ENCODE data around the gene TRAF7.
"Not testable (repeated sequence)": the region's sequence is repeated elsewhere in the genome, so short reads cannot be mapped to it uniquely, and the experiment has no call there.

TRAF7 gene

DNA sequence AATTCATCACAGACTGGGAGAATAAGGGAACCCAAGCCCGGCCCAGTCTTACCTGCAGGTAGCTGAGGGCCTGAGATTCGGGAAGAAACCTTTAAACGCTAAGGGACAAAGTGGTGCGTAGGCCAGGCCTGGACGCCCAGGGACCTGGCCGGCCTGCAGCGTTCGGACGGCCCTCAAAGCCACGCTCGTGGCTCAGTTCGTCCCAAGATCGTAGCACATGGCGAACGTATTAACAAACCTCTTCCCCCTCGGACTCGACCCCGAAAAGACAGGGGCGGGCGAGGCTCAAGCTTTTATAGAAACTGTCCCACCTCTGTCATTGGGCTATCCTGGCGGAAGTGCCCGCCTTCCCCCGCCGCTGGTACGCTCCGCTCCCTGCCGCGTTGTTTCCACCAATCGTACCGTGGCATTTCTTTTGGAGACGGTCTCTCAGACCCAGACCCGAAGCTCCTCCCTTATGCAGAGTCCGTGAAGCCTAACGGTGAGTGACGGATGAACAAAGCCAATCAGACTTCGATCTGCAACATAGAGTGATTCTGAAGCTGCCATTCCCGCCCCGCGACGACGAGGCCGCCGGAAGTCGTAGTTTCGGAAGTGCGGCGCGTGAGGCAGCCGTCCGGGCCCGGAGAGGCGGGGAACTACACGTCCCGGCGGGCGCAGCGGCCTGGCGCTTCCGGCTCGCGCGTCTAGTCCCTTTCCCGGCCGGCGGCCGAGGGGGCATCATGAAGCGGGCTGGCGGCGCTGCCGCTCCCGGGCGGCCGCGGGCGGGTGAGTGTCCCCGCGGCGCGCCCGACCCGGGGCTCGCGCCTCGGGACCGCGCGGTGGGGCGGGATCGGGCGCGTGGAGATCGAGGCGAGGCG, at the start of gene TRAF7:
TRAF7 (plus strand) TSS at position 692 of the 860 bp plus-strand sequence. CDS start 8,139 bp downstream, outside the sequence.
- DNase-seq = peak; percentile 100

DNA sequence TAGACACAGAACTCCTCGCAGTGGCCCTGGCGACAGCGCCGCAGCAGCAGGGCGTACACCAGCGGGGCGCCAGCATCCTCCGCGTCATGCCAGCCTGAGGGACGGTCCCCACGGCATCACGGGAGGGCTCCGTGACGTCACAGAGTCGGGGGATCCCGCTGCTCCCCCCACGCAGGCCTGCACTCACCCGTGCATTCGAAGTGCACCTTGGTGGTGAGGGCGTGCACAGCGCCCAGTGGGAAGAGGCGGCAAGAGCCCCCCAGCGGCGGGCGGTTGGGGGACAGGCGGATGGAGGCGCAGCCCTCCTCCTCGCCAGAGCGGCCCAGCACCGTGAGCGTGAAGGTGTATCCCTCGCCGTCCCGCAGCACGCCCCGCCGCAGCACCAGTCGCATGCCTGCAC, 49.4 kb upstream of the TRAF7 start:
- DNase-seq = not testable (repeated sequence)

GRCh38 chr16:2107121-2107790, 48.3 kb upstream of the TRAF7 start:
- DNase-seq = peak; percentile 46

DNA sequence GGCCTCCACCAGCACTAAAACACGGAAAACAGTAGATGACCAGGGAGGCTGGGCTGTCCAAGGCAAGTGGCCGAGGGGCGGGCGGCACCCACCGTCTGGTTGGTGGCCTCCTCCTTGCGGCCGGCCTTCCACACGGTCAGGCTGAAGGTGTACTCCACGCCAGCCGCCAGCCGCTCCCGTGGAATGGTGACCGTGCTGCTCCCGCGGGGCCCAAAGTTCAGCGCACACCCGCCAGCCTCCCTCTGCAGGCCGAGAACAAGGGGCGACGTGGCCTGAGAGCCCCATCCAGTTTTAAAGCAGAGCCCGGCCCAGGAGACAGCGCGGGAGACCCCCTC, 47.8 kb upstream of the TRAF7 start:
- DNase-seq = not testable (repeated sequence)

DNA sequence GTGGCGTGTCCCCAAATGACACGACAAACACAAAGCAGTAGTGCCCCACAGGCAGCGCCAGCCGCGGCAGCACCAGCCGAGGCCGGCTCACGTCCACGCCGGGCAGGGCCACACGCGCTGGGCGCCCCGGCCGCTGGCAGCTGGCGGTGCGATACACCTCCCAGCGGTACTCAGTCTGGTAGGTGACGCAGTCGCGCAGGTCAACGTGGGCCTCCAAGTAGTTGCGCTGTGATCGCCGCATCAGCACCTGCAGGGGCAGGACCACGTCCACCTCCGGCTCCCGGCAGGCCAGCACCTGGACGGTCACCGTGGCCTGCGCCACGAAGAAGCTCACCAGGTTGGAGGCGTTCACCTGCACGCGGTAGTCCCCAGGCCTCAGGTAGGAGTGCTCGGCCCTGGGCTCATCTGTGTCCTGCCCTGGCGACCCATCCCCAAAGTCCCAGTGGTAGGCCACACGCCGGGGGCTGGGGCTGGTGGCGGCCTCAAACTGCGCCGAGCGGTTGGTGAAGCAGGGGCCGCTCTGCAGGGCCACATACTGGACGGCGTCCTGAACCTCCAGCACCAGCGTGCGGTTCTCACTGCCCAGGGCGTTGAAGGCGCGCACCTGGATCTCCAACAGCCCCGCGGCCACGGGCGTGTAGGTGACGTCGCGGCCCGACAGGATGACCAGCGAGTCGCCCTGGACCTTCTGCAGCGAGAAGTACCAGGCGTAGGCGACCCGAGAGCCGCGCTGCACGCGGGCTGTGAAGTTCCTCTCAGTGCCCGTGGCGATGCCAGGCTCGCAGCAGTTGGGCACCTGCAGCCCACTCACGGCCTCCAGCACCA, 46.9 kb upstream of the TRAF7 start:
- not testable (repeated sequence) for DNase-seq

- DNase-seq = not testable (repeated sequence)
These were observed 46.4 kb upstream of the TRAF7 start for GRCh38 chr16:2109271-2109580.

GRCh38 chr16:2109872-2110271, 45.7 kb upstream of the TRAF7 start:
- DNase-seq = not testable (repeated sequence)

GRCh38 chr16:2110332-2111008, 45.1 kb upstream of the TRAF7 start:
- DNase-seq = not testable (repeated sequence)

DNA sequence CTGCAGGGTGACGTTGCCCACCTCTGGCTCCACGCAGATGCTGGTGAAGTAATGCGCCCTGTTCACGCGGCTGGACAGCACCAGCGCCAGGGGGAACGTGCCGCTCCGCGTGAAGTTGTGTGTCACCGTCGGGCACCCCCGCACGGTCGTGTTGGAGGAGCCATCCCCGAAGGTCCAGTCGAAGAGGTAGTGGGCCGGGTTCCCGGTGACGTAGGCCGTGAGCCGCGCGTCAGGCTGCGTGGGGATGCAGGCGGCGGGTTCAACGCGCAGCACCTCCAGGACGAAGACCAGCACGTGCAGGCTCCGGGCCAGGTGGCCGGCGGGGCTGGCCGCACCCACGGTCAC, 44.6 kb upstream of the TRAF7 start:
- not testable (repeated sequence) for DNase-seq

DNA sequence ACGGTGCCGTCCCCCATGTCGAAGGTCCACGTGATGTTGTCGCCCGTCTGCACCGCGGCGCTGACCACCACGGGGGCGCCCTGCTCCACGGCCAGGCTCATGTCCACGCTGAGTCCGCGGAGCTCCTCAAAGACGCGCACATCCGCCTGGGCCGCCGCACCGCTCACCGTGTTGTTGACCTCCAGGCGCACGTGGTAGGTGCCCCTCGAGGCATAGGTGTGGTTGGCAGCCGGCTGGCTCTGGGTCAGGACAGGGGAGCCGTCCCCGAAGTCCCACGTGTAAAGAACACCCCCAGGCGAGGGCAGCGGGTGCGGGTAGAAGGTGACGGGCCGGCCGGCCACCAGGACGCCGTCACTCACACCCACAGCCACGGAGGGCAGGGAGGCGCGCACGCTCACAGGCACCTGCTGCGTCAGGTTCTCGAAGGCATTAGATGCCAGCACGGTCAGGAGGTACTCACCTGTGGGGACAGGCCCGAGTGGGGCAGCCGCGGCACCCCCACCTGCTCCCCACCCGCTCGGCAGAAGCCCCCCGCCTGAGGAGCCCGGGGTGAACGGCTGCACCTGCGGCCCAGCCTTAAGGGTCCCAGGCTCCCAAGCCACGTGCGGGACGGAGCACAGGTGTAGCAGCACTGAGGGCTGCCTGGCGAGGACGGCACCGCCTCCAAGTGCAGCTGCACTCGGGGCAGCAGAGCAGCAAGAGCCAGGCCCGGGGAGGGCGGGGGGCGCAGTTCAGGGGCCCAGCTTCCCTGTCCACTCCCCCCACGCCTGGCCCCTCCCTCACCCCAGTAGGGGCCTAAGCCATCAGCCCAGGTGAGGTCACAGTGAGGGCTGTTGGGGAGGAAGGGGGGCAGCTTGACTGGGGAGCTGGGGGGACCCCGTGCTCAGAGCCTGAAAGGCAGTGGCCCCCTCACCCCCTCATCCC, 43.9 kb upstream of the TRAF7 start:
- not testable (repeated sequence) for DNase-seq

- not testable (repeated sequence) for DNase-seq
These were observed 43.0 kb upstream of the TRAF7 start for GRCh38 chr16:2112539-2113106.

DNA sequence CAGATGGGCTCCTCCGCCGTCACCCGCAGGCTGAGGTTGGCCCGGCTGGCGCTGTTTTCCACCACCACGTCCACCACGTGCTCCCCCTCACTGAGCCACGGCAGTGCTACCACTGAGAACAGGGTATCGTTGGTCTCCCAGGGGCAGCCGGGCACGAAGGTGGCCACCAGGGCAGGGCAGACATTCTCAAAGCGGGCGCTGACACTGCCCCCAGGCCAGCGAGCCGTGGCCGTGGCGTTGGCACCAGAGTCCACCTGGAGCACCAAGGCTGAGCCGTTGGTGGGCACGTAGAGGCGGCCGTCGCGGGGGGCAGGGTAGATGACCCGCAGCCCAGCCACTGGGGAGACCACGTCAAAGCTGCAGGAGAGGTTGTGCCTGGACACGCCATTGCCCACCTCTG, 41.4 kb upstream of the TRAF7 start:
- DNase-seq = not testable (repeated sequence)

GRCh38 chr16:2114885-2115590, 40.5 kb upstream of the TRAF7 start:
- not testable (repeated sequence) for DNase-seq

DNA sequence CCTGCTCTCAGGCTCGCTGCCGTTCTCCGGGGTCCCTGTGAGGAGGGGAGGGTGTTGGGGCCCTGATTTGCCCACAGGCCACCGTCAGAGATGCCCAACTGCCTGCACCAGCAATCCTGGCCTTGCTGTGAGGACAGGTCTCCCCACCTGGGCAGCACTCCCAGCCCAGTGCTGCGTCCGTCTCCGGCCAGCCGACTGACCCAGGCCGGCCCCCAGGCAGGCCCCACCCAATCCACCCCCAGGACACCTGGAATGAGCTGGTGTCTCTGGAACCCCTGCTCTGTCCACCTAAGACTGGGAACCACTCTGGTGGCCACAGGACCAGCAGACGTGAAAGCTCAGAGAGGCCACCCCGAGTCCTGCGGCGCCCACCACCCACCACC, 40.0 kb upstream of the TRAF7 start:
- no peak for DNase-seq

- not testable (repeated sequence) for DNase-seq
These were observed 39.2 kb upstream of the TRAF7 start for GRCh38 chr16:2116428-2116827.

DNA sequence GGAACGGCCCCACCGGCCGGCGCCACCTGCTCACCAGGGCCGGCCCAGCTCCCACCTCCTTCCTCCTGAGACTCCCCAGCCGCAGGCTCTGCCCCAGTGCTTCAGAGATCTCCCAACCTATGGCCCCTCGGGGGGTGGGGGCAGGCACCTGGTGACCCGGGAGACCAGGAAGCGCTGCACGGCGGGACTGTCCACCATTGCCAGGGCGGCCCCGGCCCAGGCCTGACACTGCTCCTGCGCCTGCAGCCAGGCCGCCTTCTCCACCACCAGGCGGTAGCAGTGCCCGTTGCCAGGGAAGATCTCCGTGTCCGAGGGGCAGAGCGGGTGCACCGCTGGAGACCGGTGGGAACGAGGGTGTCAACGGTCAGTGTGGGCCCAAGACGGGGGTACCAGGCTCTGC, 38.2 kb upstream of the TRAF7 start:
- not testable (repeated sequence) for DNase-seq

- DNase-seq = not testable (repeated sequence)
These were observed 37.4 kb upstream of the TRAF7 start for GRCh38 chr16:2117960-2118722.

DNA sequence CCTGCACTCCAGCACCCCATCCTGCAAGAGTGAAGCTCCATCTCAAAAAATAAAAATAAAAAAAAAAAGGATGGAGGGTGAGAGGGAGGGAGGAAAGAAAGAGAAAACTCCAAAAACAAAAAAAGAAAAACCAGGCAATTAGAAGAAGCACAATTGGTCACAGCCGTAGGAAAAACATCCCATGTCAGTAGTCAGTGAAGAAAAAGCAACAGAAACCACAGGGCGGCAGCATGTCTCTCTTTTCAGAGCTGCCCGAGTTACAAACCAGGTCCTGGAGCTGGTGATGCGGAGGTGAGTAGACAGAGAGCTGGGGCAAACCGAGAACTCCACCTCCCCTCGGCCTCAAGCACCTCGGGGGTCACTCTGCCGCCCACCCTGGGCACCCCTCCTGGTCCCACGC, 34.3 kb upstream of the TRAF7 start:
- DNase-seq = peak; percentile 56

DNA sequence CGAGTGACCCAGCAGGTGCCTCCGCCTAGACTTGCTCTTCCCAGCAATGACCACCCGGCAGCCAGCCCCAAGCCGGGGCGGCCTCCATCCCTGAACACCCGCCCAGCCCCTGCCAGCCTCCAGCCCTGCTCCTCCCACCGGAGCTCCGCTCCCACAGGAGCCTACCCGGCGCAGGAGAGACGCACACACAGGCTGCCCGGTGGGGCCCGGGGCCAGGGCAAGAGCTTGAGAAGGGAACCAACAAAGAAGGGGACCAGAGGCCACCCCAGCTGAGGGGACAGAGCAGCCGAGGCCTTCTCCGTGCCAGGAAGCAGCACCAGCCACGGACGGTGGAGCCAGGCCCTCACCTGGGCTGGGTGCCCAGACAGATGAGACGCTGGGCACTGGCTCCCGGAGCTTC, 33.7 kb upstream of the TRAF7 start:
- no peak for DNase-seq

DNA sequence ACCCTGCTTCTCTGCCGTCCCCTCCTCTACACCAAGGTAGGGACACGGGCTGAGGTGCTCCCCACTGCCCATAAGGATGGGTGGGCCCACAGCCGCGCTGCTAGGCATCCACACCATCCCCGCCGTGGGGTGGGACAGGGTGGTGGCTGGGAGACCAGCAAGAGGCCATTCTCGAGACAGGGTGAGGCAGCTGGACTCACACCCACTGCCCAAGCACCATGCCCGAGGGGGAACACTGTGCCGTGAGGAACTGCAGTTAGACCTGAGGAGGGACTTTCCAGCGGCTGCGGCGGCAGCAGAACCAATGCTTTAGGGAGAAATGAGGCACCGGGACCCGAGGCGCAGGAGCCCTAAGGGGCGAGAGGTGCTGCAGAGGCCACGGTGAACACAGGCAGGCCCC, 33.2 kb upstream of the TRAF7 start:
- DNase-seq = no peak

All from fibroblast of skin of right quadriceps (primary cell).